ENCODE measurements around the gene EYS.
"Not testable (repeated sequence)": the region's sequence is repeated elsewhere in the genome, so short reads cannot be mapped to it uniquely, and the experiment has no call there.

The EYS gene

DNA sequence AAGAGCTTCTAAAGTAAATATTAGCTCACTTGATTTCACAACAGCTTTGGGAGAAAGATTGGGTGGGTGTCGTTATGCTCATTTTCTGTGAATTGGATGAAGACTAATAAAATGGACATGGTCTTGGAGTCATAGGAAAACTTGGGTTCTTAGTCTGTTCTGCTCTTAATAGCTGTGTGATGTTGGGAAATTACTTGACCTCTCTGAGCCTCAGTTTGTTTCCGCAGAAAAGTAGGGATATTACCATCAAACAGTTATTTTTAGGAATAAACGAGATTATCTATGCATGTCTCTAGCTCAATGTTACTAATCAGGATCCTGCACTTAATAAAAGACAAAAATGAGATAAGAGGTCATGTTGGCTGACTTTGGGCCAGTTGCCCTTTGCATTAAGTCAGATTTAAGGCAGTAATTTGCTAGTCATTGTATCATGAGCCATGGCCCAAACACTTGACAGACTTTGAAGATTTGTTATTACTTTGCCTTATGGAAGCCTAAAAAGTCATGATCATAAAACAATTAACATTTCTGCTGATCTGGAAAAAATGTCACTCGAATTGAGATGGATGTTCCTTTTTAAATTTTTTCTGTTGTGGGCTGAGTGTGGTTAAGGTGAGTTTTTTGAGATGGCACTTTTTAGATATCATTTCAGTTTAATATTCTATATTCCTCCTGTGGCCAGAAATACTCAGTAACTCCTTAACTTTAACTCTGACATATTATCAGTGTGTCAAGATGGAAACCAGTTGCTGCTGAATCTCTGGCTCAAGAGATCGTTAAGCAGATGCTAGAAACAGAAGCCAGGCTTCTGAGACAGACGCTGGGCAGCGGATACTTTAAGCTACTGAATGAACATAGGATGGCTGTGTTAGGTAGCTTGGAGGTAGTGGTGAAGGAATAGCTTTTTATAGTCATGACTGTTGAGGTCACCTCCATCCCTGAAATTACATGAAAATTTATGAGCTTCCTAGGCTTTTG is 1779.8 kb downstream of the EYS start:
- DNase-seq: no peak

DNA sequence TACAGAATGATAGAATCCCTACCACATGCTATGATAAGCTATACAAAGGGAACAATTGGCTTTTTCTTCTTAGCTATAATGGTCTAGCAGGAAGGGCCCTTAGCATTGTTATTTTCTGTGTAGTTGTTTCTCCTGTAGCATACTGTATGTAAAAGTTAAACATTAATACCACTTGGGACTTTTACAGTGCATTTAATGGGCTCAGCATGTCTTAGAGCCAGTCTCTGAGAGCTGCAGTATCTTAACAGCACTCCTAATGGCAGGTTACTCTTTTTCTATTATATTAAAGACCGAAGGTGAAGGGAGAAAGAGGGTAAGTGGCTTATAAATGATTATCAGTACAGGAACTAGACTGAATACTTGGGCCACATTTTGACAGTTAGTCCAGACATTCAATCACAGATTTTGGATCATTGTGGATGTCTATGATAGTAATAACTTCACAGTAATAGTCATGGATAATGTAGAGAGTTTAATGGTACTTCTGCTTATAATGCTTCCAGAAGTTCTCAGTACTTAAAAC is 1780.7 kb downstream of the EYS start:
- no peak for DNase-seq

DNA sequence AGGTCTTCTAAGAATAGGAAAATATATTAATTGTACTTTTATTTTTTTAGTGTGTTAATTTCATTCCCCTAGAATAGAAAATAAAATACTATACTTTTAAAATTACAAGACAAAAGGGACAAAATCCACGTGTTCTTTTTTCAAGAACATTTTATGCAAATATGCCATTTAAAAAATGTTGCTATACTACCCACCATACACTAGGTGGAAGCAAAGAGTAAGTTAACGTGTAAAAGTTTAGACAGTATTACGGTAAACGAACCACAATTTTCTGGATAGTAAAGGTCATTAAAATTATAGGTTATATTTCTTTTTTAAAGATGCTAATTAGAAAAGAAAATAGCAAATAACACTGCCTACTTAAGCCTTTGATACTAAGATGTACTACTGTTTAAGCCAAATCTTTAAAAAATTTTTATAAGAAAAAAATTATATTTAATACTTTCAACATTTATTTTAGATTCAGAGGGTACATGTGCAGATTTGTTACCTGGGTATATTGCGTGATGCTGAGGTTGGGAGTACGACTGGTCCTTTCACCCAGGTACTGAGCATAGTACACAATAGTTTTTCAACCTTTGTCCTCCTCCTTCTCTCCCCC is 1783.8 kb downstream of the EYS start:
- peak; percentile 34 for DNase-seq

DNA sequence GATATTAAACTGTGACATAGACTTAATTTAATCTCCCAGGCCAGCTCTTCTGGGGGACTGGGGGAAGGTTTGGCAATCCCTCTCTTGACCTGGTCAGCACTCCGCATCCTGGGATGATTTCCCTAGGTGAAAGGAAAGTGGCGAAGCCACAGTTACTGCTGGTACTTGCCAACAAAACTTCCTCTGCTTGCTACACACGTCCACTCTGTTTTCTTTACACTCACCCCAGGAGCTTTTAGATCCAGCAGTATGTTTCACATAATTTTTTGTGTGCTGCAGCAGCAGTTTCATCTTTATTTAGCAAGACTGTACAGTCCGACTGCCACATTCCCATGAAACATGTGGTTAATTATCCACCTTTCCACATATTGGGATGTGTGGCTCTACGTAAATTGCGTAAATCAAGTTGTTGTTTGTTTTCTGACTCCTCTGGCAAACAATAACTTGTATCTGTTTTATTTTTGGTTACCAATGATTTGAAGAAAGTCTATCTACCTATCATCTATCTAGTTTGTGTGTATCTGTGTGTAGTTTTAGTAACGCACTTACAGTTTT is 1787.4 kb downstream of the EYS start:
- no peak for DNase-seq

DNA sequence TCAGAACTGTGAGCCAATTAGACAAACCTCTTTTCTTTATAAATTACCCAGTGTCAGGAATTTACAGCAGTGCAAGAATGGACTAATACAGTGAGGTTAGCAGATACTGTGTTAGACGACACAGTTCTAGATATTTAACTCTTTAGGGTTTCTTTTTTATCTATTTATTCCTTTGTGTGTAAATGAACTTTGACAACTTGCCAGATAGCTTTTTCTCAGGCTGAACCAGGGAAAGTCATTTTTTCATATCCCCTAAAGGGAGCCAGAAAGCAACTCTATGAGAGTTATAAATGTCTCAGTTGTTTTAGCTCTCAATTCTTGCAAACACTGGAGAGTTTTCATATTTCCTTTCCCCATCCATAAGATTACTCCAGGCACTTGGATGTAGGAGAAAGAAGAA is 1794.1 kb downstream of the EYS start:
- DNase-seq: no peak

DNA sequence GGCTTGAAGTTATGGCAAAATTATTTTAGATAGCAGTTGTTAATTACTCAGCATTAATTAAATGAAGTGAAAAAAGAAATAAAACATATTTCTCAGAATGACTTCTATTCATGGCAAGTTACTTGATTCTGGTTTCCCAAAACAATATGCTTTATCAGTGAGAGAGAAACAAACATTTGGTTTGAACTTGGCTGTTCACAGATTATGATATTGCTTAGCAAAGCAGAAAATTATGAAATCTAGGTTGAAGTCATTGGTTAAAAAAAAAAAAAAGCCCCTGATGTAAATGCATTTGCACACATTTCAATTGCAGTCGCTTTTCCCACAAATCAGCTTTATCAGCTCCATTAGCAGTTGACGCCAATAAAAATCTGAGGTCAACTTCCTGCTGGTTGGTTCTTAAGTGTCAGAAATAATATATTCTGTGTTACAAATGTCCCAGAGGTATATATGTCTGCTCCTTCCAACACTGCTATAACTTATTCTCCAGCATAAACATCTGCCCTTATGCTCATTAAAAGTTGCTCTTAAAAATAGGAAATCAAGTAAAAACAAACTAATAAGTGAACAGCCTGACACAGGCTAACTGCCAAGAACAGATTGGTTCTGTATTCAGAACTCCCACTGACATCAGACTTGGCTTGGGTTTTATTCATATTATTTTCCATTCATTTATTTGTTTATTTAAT is 1796.0 kb downstream of the EYS start:
- no peak for DNase-seq

DNA sequence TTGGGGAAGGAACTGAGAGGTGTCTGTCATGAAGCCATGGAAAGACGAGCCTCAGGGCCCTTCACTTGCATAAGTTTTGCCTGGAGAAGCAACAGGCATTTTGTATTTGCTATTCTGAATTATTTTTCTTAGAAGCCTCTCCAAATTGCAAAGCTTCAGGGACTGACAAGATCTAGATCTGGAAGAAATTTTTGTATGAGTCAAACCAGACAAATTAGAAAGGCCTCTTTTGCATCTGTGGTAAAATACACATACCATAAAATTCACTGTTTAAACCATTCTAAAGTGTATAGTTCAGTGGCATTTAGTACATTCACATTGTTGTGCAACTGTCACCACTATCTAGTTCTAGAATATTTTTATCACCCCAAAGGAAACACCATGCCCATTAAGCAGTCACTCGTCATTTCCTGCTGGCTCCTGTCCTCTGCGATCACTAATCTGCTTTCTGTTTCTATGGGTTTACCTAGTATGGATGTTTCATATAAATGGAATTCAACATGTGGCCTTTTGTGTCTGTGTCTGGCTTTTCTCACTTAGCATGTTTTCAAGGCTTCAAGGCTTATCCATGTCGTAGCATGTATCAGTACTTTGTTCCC is 1802.3 kb downstream of the EYS start:
- no peak for DNase-seq

DNA sequence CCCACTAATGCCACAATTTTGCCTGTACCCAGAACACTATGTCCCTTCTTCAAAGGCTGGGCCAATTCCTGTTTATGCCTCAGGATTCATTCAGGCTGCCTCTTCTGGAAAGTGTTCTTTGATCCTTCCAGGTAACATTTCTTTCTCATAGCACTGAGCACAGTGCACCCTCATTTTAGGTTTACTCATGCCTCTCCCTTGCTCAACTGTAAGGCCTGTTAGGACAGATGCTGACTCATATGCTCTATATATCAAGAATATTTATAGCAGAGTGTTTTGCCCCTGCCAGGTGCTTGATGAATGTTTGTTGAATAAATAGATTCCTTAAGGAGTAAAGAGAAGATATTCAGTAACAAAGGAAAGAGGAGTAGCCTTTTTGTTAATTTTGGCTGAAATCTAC is 1807.5 kb downstream of the EYS start:
- no peak for DNase-seq

DNA sequence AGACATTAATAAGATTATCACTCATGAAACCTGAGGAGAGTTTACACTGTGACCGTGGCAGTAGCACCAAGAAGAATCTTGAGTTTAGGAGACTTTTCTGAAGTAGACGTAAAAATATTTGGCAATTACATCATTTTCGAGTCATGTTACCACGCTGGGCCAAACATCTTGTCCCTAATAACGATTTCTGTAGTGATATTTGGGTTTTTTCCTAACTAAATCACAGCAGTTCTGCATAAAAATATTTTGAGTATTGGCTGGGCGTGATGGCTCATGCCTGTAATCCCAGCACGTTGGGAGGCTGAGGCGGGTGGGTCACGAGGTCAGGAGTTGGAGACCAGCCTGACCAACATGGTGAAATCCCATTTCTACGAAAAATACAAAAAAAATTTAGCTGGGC is 1809.1 kb downstream of the EYS start:
- no peak for DNase-seq

DNA sequence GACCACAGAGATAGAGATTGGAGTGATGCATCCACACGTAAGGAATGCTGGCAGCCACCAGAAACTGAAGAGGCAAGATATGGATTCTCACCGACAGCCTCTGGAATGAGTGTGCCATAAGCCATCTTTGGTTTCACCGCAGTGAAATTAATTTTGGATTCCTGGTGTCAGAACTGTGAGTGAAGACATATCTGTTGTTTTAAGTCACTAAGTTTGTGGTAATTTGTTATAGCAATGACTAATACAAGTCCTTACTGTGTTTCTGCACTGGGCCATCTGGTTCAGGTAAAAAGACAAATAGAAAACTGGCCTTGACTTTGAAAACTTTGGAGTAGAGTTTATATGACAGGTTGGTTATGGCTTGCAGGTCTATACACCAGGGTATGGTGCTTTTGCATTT is 1809.6 kb downstream of the EYS start:
- DNase-seq: no peak

DNA sequence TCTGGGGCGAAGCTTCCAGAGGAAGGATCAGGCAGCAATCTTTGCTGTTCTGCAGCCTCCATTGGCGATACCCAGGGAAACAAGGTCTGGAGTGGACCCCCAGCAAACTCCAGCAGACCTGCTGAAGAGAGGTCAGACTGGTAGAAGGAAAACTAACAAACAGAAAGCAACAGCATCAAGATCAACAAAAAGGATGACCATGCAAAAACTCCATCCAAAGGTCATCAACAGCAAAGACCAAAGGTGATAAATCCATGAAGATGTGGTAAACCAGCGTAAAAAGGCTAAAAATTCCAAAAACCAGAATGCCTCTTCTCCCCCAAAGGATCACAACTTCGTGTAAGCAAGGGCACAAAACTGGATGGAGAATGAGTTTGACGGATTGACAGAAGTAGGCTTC is 1818.6 kb downstream of the EYS start:
- no peak for DNase-seq

DNA sequence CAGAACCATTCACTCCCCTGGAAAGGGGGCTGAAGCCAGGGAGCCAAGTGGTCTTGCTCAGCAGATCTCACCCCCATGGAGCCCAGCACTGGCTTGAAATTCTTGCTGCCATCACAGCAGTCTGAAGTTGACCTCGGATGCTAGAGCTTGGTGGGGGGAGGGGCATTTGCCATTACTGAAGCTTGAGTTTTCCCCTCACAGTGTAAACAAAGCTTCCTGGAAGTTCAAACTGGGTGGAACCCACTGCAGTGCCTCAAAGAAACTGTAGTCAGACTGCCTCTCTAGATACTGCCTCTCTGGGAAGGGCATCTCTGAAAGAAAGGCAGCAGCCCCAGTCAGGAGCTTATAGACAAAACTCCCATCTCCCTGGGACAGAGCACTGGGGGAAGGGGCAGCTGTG is 1819.2 kb downstream of the EYS start:
- DNase-seq: not testable (repeated sequence)

DNA sequence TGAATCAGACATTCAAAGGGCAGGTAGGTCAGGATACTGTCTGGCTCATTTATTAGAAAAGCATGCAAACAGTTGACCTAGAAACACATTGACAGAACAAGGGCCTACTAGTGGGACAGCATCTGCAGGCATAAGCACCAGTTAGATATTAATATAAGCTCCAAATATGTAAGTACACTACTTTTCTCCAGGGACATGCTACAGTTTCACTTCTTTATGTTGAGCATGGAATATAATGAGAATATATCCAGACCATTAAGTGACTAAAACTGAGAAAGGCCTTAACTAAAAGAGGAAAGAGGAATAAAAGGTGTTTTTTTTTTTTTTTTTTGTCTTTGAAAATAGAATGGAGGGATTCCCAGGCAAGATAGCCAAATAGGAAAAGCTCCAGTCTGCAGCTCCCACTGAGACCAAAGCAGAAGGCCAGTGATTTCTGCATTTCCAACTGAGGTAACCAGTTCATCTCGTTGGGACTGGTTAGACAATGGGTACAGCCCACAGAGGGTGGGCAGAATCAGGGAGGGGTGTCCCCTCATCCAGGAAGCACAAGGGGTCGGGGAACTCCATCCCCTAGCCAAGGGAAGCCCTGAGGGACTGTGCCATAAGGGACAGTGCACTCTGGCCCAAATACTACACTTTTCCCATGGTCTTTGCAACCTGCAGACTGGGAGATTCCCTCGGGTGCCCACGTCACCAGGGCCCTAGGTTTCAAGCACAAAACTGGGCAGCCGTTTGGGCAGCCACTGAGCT is 1819.8 kb downstream of the EYS start:
- no peak for DNase-seq

DNA sequence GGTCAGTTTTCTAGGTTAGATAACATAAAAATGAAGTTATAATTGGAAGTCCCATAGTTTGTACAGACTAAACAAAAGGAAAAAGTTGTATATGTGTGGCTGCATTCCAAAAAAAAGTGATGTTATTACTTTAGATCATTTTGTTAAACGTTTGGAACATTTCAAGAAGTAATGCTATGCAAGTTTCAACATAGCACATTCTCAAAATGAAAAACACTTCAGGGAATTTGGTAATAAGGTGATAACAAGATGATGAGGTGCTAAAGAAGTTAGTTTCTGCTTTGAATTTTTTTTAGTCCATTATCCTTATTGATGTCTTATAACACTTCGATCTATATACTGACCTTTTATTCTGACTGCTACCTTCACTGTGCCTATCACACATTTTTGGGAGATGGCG is 1820.7 kb downstream of the EYS start:
- no peak for DNase-seq

DNA sequence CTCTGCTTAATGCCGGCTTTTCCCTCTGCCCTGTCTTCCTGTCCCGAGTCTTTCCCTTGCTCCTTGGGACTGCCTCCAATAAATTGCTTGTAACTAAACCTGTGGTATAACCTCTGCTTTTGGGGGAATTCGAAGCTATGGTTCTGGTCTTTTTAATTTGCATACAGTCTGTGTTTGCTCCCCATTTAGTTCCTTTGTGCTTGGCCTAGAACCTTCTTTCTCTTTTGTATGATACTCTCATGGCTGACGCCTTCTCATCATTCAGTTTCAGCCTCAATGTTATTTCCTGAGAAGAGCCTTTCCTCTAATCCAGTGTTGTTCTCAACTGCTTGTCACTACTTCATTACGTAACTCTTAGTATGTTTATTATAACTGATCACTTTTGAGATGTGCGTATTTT is 1823.4 kb downstream of the EYS start:
- DNase-seq: no peak

DNA sequence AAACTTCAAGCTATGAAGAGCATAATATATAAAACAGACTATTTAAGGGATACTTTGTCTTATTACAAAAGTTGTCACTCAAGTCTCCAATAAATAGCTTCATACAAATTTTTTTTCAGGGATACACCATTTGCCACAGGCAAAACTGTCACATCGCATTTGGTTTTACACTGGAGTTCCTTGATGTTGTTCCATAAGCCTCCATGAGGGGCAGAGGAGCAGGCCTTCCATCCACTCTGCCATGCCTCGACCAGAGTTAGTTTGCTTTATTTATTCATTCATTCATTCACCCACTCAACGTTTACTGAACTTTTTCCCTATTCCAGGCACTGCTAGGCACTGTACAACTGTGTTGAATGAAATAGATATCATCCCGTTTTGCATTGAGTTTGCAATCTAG is 1824.8 kb downstream of the EYS start:
- DNase-seq: no peak

DNA sequence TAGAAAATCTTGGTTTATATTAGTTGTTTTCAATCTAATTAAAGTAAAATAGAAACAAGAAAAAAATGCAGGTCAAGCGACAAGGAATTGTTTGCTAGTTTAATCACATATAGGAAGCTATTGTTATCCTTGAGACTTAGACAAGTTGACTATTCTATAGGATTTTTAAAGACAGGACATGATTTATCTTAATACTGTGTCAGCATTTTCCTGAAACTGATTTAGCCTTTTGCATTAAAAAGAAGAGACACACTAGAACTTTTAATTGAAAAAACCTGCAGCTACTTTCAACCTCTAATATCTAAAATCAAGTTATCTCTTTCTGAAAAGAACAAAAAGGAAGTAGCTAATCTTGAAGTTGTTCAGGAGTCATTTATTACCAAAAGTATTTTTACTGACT is 1825.2 kb downstream of the EYS start:
- no peak for DNase-seq

DNA sequence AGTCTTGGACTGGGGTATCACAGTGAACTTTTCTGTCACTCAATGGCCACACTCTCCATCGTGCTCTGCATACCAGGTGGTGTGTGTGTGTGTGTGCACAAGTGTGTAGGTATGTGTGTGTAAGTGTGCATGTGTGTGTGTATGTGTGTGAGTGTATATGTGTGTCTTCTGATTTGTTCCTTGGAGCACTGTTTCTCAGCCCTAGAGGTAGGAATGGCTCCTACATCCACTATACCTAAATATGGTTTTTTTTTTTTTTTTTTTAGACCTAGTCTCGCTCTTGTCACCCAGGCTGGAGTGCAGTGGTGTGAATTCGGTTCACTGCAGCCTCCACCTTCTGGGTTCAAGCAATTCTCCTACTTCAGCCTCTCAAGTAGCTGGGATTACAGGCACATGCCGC is 1834.8 kb downstream of the EYS start:
- no peak for DNase-seq

DNA sequence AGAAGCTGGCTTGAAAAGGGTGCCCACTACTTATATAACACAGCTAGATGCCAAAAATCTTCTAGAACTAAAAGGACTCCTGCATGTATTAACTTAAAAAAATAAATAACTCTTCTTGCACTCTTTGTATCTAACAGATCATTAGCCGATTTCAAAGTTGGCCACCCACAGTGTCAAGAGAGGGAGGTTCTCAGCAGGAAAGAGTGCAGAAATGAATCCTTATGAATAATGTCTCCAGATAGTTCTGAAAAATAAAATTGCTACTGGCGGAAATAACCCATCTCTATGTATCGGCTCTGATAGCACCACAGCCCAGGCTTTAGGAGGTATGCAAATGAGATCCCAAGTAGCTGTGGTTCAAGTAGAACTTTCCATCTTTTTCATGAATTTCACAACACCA is 1838.7 kb downstream of the EYS start:
- DNase-seq: no peak

DNA sequence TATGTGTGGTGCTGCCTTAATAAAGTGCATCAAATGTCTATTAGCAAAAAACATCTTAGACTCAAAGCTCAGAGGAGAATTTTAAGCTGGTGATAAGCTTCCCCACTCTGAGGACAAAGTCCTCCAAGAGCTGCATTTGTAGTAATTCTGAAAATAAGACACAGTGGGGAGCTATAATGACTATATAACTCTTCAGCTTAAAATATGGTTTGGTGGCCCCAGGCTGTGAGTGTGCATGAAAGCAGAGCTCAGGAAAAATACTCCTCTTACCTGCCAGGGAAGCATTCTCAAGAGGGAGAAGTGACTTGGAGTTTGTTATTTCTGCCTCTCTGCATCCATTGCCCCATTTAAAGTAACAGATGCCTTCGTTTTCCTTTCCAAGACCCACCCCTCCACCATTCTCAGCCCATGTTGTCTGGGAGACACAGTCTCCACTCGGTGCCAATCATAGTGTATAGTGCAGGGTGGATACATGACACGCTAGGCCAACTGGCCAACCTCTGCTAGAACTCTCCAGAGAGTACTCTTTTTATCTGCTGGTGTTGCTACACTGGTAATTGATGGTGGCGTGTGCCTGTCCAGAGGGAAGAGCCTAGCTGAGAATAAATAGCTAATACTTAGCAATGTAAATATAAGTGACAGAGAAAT is 1842.2 kb downstream of the EYS start:
- DNase-seq: no peak

DNA sequence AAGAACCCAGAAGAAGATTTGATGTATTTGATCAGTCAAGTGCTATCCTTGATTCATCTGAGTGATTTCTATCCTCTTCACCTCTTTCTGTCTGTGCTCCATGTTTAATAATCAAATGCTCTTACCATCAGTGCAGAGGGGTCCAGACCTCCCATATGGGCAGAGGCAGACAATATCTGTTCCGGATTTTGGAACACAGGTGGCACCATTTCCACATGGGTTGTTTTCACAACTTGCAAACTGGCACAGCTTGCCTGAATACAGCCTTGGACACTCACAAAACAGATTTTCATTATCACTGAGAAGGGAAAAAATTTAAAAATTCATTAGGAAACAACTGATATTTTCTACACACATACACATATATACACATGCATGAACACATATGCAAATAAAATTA is 1843.0 kb downstream of the EYS start:
- DNase-seq: no peak
